T-helper 2 cell (primary cell): ENCODE results near the gene DLG2.

Experiments used
- DNase-seq, 5 experiments: peaks; one replicate each; pipeline versions ENCODE4 v3.0.0 to v3.0.0-alpha.2; 2012 to 2022

The DLG2 gene

GRCh38 chr11:85541683-85542082 lies 85.5 kb downstream of the DLG2 start:
- no peak for DNase-seq

- DNase-seq, result no peak
These were observed 86.4 kb downstream of the DLG2 start for GRCh38 chr11:85540635-85541205.

- DNase-seq, result no peak
These were observed 87.0 kb downstream of the DLG2 start for GRCh38 chr11:85540181-85540580.

- DNase-seq, result no peak
These were observed 87.4 kb downstream of the DLG2 start for GRCh38 chr11:85539740-85540139.

GRCh38 chr11:85539029-85539689 lies 88.0 kb downstream of the DLG2 start:
- no peak for DNase-seq

- DNase-seq, result no peak
These were observed 90.7 kb downstream of the DLG2 start for GRCh38 chr11:85536438-85536837.

- DNase-seq, result no peak
These were observed 92.3 kb downstream of the DLG2 start for GRCh38 chr11:85534806-85535205.

GRCh38 chr11:85531191-85531897 lies 95.8 kb downstream of the DLG2 start:
- no peak for DNase-seq

GRCh38 chr11:85530634-85531033 lies 96.5 kb downstream of the DLG2 start:
- DNase-seq, result no peak

GRCh38 chr11:85526564-85526963 lies 100.6 kb downstream of the DLG2 start:
- DNase-seq, result no peak

- DNase-seq, result no peak
These were observed 101.5 kb downstream of the DLG2 start for GRCh38 chr11:85525686-85526085.

GRCh38 chr11:85517272-85517671 lies 109.9 kb downstream of the DLG2 start:
- DNase-seq, result no peak

- no peak for DNase-seq
These were observed 131.2 kb downstream of the DLG2 start for GRCh38 chr11:85495918-85496317.

- DNase-seq, result no peak
These were observed 132.7 kb downstream of the DLG2 start for GRCh38 chr11:85494396-85494795.

GRCh38 chr11:85485902-85486301 lies 141.2 kb downstream of the DLG2 start:
- no peak for DNase-seq

GRCh38 chr11:85483861-85484260 lies 143.3 kb downstream of the DLG2 start:
- peak in 1 of 5 experiments; percentile 9 for DNase-seq

- DNase-seq, result no peak
These were observed 145.3 kb downstream of the DLG2 start for GRCh38 chr11:85481862-85482261.

- no peak for DNase-seq
These were observed 151.3 kb downstream of the DLG2 start for GRCh38 chr11:85475660-85476517.

- DNase-seq, result no peak
These were observed 154.2 kb downstream of the DLG2 start for GRCh38 chr11:85472953-85473352.

- DNase-seq, result no peak
These were observed 162.9 kb downstream of the DLG2 start for GRCh38 chr11:85464283-85464682.

- no peak for DNase-seq
These were observed 167.8 kb downstream of the DLG2 start for GRCh38 chr11:85459304-85459703.

- DNase-seq, result no peak
These were observed 182.7 kb downstream of the DLG2 start for GRCh38 chr11:85444479-85444878.

GRCh38 chr11:85440273-85440672 lies 186.9 kb downstream of the DLG2 start:
- no peak for DNase-seq
